IMR-90 (cell line): Measurements from ENCODE around the gene SLC22A31. TPM values are rescaled to one million over a fixed set of nuclear protein-coding genes. Genes with fewer than 3 reads are reported as not detected.

ENCODE experiments used
- ATAC-seq: fragments of 200-7000 bp; cut with Tn5 transposase; 2 replicates; pipeline ENCODE4 v1.9.1; 2020; ENCODE audit warnings: low read depth, mild to moderate bottlenecking, moderate library complexity
- BruUV-seq: library from RNA; stranded (reverse); fragments of 400-500 nt; replicated peaks from 2 replicates; lab custom pipeline; 2021; lab: Mats Ljungman, UMichigan
- CTCF ChIA-PET: fragments of 300-600 bp; formaldehyde crosslinking; extraction: SDS; loops from one replicate; lab custom pipeline; 2021; ENCODE audit warnings: antibody characterized with exemption; lab: Yijun Ruan, JAX
- POLR2A ChIA-PET: fragments of 300-600 bp; sonication (Branson Sonifier 250); formaldehyde crosslinking; loops from one replicate; lab custom pipeline; 2022; ENCODE audit warnings: antibody characterized with exemption; ENCODE audit not compliant: unreplicated experiment; lab: Charles Lee
- DNase-seq: peaks from one replicate; pipeline ENCODE4 v3.0.0; 2013
- H2AFZ ChIP-seq: replicated peaks from 2 replicates; pipeline ENCODE3; 2013; ENCODE audit warnings: low read length, mild to moderate bottlenecking; ENCODE audit not compliant: poor library complexity
- H2AK5ac ChIP-seq: 2 replicates; pipeline ENCODE4 v1.6.1; 2013; ENCODE audit warnings: low read depth, low read length, inconsistent platforms
- H2AK9ac ChIP-seq: replicated peaks from 2 replicates; pipeline ENCODE3; 2013; ENCODE audit warnings: mild to moderate bottlenecking, low read depth, low read length, moderate library complexity; ENCODE audit not compliant: poor library complexity
- H2BK120ac ChIP-seq: 2 replicates; pipeline ENCODE4 v1.6.1; 2013; ENCODE audit warnings: low read depth, low read length, inconsistent platforms
- H2BK15ac ChIP-seq: 3 replicates; pipeline ENCODE4 v1.6.1; 2013; ENCODE audit warnings: low read depth, low read length, inconsistent platforms
- H2BK20ac ChIP-seq: 2 replicates; pipeline ENCODE4 v1.6.1; 2013; ENCODE audit warnings: low read depth, mild to moderate bottlenecking, inconsistent platforms, low read length, moderate library complexity
- H2BK5ac ChIP-seq: 2 replicates; pipeline ENCODE4 v1.6.1; 2013; ENCODE audit warnings: mild to moderate bottlenecking, low read depth, low read length, inconsistent platforms; ENCODE audit not compliant: poor library complexity, severe bottlenecking
- H3K14ac ChIP-seq: replicated peaks from 2 replicates; pipeline ENCODE4 v1.6.1; 2013; ENCODE audit warnings: low read depth, low read length, inconsistent platforms
- H3K18ac ChIP-seq: 2 replicates; pipeline ENCODE4 v1.6.1; 2013; ENCODE audit warnings: low read depth, low read length, control low read depth
- H3K23ac ChIP-seq: 2 replicates; pipeline ENCODE4 v1.6.1; 2013; ENCODE audit warnings: low read depth, low read length, inconsistent platforms
- H3K27ac ChIP-seq: 2 replicates; pipeline ENCODE4 v1.5.1; 2013; ENCODE audit warnings: mild to moderate bottlenecking, control low read depth, low read length; ENCODE audit not compliant: insufficient read depth
- H3K27me3 ChIP-seq: 2 replicates; pipeline ENCODE4 v1.6.1; 2013; ENCODE audit warnings: low read length; ENCODE audit not compliant: control insufficient read depth, insufficient read depth
- H3K36me3 ChIP-seq: 2 replicates; pipeline ENCODE4 v1.6.1; 2013; ENCODE audit warnings: low read length, mixed read lengths; ENCODE audit not compliant: control insufficient read depth, insufficient read depth
- H3K4ac ChIP-seq: 2 replicates; pipeline ENCODE4 v1.6.1; 2013; ENCODE audit warnings: low read depth, low read length, inconsistent platforms
- H3K4me1 ChIP-seq: 2 replicates; pipeline ENCODE4 v1.6.1; 2013; ENCODE audit warnings: low read length, mixed read lengths; ENCODE audit not compliant: control insufficient read depth, insufficient read depth
- H3K4me2 ChIP-seq: 2 replicates; pipeline ENCODE4 v1.6.1; 2013; ENCODE audit warnings: low read depth, mild to moderate bottlenecking, control low read depth, low read length, moderate library complexity
- H3K4me3 ChIP-seq: 2 replicates; pipeline ENCODE4 v1.5.1; 2013; ENCODE audit warnings: low read depth, mild to moderate bottlenecking, control low read depth, low read length, moderate library complexity; ENCODE audit not compliant: insufficient read depth
- H3K56ac ChIP-seq: 2 replicates; pipeline ENCODE4 v1.6.1; 2013; ENCODE audit warnings: low read length, inconsistent platforms; ENCODE audit not compliant: insufficient read depth; ENCODE audit errors: extremely low read depth
- H3K79me1 ChIP-seq, 2 experiments: 2 replicates each; pipeline ENCODE4 v1.6.1; 2013; ENCODE audit warnings: low read length in 2 of 2, inconsistent platforms in 1 of 2, low read depth in 1 of 2
- H3K9ac ChIP-seq: 2 replicates; pipeline ENCODE4 v1.6.1; 2013; ENCODE audit warnings: low read depth, low read length, control low read depth
- H3K9me1 ChIP-seq: 2 replicates; pipeline ENCODE4 v1.6.1; 2013; ENCODE audit warnings: low read length, inconsistent platforms; ENCODE audit not compliant: insufficient read depth
- H3K9me3 ChIP-seq: 2 replicates; pipeline ENCODE4 v1.6.1; 2013; ENCODE audit warnings: low read length; ENCODE audit not compliant: control insufficient read depth, insufficient read depth
- H4K20me1 ChIP-seq: 2 replicates; pipeline ENCODE4 v1.6.1; 2013; ENCODE audit warnings: low read length, inconsistent platforms; ENCODE audit not compliant: insufficient read depth
- H4K5ac ChIP-seq: 2 replicates; pipeline ENCODE4 v1.6.1; 2013; ENCODE audit warnings: mild to moderate bottlenecking, low read depth, low read length, control low read depth
- H4K8ac ChIP-seq, 2 experiments: 2 replicates each; pipeline ENCODE4 v1.6.1; 2013; ENCODE audit warnings: low read depth in 2 of 2, low read length in 2 of 2, control low read depth in 1 of 2, inconsistent platforms in 1 of 2
- H4K91ac ChIP-seq: 2 replicates; pipeline ENCODE4 v1.6.1; 2013; ENCODE audit warnings: low read depth, low read length, inconsistent platforms; ENCODE audit not compliant: insufficient read depth
- BHLHE40 ChIP-seq: fragments of 150-350 bp; IDR thresholded peaks from 2 replicates; pipeline ENCODE4 v1.6.1; 2016; ENCODE audit warnings: mild to moderate bottlenecking, low read depth, low read length
- CEBPB ChIP-seq: IDR thresholded peaks from 2 replicates; pipeline ENCODE4 v1.6.1; 2012; ENCODE audit warnings: low read depth, low read length, improper control_type of control experiment
- CHD1 ChIP-seq: IDR thresholded peaks from 2 replicates; pipeline ENCODE4 v1.6.1; 2012; ENCODE audit warnings: low read depth, low read length, improper control_type of control experiment
- CTCF ChIP-seq: conservative IDR thresholded peaks from 2 replicates; pipeline ENCODE4 v1.5.1; 2012; ENCODE audit warnings: mild to moderate bottlenecking, low read depth, low read length, improper control_type of control experiment
- ELK1 ChIP-seq: fragments of 150-350 bp; IDR thresholded peaks from 2 replicates; pipeline ENCODE4 v1.6.1; 2016; ENCODE audit warnings: low read depth, mild to moderate bottlenecking, low read length, moderate library complexity, borderline replicate concordance
- FOS ChIP-seq: fragments of 150-350 bp; IDR thresholded peaks from 2 replicates; pipeline ENCODE4 v1.6.1; 2016; ENCODE audit warnings: low read depth, low read length
- MAFK ChIP-seq: IDR thresholded peaks from 2 replicates; pipeline ENCODE4 v1.6.1; 2012; ENCODE audit warnings: low read depth, low read length, improper control_type of control experiment
- MAZ ChIP-seq: IDR thresholded peaks from 2 replicates; pipeline ENCODE4 v1.6.1; 2012; ENCODE audit warnings: low read depth, mild to moderate bottlenecking, low read length, improper control_type of control experiment, moderate library complexity, borderline replicate concordance
- NFE2L2 ChIP-seq: fragments of 150-350 bp; IDR thresholded peaks from 2 replicates; pipeline ENCODE4 v1.6.1; 2016; ENCODE audit warnings: low read depth, mild to moderate bottlenecking, low read length
- POLR2A ChIP-seq: IDR thresholded peaks from 2 replicates; pipeline ENCODE4 v1.6.1; 2012; ENCODE audit warnings: mild to moderate bottlenecking, low read depth, low read length
- RAD21 ChIP-seq: IDR thresholded peaks from 2 replicates; pipeline ENCODE4 v1.6.1; 2012; ENCODE audit warnings: low read length, improper control_type of control experiment
- RCOR1 ChIP-seq: IDR thresholded peaks from 2 replicates; pipeline ENCODE4 v1.6.1; 2012; ENCODE audit warnings: mild to moderate bottlenecking, low read length, improper control_type of control experiment; ENCODE audit not compliant: insufficient replicate concordance
- RFX5 ChIP-seq: IDR thresholded peaks from 2 replicates; pipeline ENCODE4 v1.8.0; 2012; ENCODE audit warnings: low read depth, mild to moderate bottlenecking, low read length, moderate library complexity
- SMC3 ChIP-seq: fragments of 150-350 bp; IDR thresholded peaks from 2 replicates; pipeline ENCODE4 v1.6.1; 2016; ENCODE audit warnings: low read depth, mild to moderate bottlenecking, antibody characterized with exemption, low read length, moderate library complexity
- USF2 ChIP-seq: fragments of 150-350 bp; IDR thresholded peaks from 2 replicates; pipeline ENCODE4 v1.6.1; 2017; ENCODE audit warnings: mild to moderate bottlenecking, antibody characterized with exemption, low read length, low read depth
- WGBS, 2 experiments: methylation state at CpG; one replicate each; pipeline versions ENCODE4 v1.1.5 to v1.1.7; 2013; ENCODE audit warnings: missing lambda C conversion rate in 2 of 2; ENCODE audit not compliant: insufficient read length in 1 of 2; ENCODE audit errors: extremely low coverage in 2 of 2; 5-methylcytosine and 5-hydroxymethylcytosine counted together
- dilution Hi-C: fragments of 300-500 bp; cut with HindIII; formaldehyde crosslinking; loops from one replicate; pipeline ENCODE4 v1.14.3; 2018; ENCODE audit warnings: low sequenced_read_pairs; ENCODE audit not compliant: unreplicated experiment
- in situ Hi-C: fragments of 300-500 bp; cut with MboI; formaldehyde crosslinking; loops from 3 replicates; pipeline ENCODE4 v1.14.3; 2019; ENCODE audit warnings: low sequenced_read_pairs, inconsistent platforms, mixed read lengths
- intact Hi-C: fragments of 100-400 bp; cut with micrococcal nuclease; formaldehyde crosslinking; loops from 2 replicates; pipeline ENCODE4 v1.10.0; 2022
- polyA plus RNA-seq, 3 experiments: library from polyadenylated mRNA; depleted of rRNA; stranded (reverse); fragments of >200 nt; gene quantifications; 2 replicates each; pipeline ENCODE4 v1.2.3, GENCODE V29; 2012; ENCODE audit warnings: low replicate concordance in 1 of 3
- total RNA-seq: library from RNA; depleted of rRNA; stranded (reverse); fragments of >200 nt; gene quantifications from 2 replicates; pipeline ENCODE4 v1.2.3, GENCODE V29; 2012

The SLC22A31 gene
- total and polyA plus RNA-seq, 2 of the 4 experiments (the other 2 are of a cell fraction) = 0.18 to 5.5 TPM

GRCh38 chr16:89193576-89194293 is 6.6 kb downstream of the SLC22A31 start:
- Histone ChIP-seq H3K36me3 (no peaks in the 10 kb centered on the region), H3K27ac (peak overlapping the region; percentile 18; the same call in 1 of the 2 replicates), H4K8ac (peak overlapping the region in 1 of 2 experiments; percentile 69; a peak in 1 of 4 replicates), H3K56ac (no peak overlapping the region), H4K91ac (no peak overlapping the region), H3K14ac (no peak overlapping the region), H2AK9ac (peak overlapping the region; percentile 55), H2AFZ (peak overlapping the region; percentile 87), H3K4me3 (peak overlapping the region; percentile 39; the same call in 1 of the 2 replicates), H3K4me2 (peak overlapping the region; percentile 70), H3K27me3 (peaks cover under 1% of the 10 kb centered on the region; the same call in 1 of the 2 replicates), H2BK120ac (no peak overlapping the region), H3K23ac (no peak overlapping the region), H4K20me1 (no peaks in the 10 kb centered on the region; the same call in 1 of the 2 replicates), H4K5ac (no peak overlapping the region), H3K18ac (no peak overlapping the region), H2BK20ac (no peak overlapping the region), H3K4me1 (peaks cover 6% of the 10 kb centered on the region), H3K4ac (no peak overlapping the region), H2AK5ac (peak overlapping the region; percentile 50; the same call in 1 of the 2 replicates), H2BK5ac (no peak overlapping the region), H3K9me3 (no peaks in the 10 kb centered on the region), H3K9me1 (peaks cover 3% of the 10 kb centered on the region; the same call in 1 of the 2 replicates), H2BK15ac (no peak overlapping the region), H3K79me1 (no peaks in the 10 kb centered on the region), H3K9ac (no peak overlapping the region)
- dilution Hi-C loops = no loop called here
- no TSS peak for BruUV-seq
- in situ Hi-C loops = no loop called here
- ChIA-PET CTCF (no interaction called here), POLR2A (no interaction called here)
- DNase-seq (no peak), ATAC-seq (no peak)
- 62% methylated on average over 19 of the region's 38 CpGs; no CpG with 5 or more reads in 1 of the 2 experiments for WGBS, 2 experiments
- intact Hi-C loops = no loop called here
- TF ChIP-seq RFX5 (no peak), MAFK (no peak), CEBPB (no peak), CTCF (no peak), ELK1 (no peak), NFE2L2 (no peak), USF2 (no peak), MAZ (no peak), CHD1 (no peak), FOS (no peak), POLR2A (no peak), RAD21 (no peak), BHLHE40 (no peak), RCOR1 (no peak), SMC3 (no peak)
